Activated T-cell treated with anti-CD3 and anti-CD28 coated beads for 48 hours (primary cell): ENCODE results near the gene SIRPD.

ENCODE experiments used
- DNase-seq: peaks from one replicate; pipeline ENCODE4 v3.0.0-alpha.2; 2020; ENCODE audit warnings: low read depth

SIRPD gene

DNA sequence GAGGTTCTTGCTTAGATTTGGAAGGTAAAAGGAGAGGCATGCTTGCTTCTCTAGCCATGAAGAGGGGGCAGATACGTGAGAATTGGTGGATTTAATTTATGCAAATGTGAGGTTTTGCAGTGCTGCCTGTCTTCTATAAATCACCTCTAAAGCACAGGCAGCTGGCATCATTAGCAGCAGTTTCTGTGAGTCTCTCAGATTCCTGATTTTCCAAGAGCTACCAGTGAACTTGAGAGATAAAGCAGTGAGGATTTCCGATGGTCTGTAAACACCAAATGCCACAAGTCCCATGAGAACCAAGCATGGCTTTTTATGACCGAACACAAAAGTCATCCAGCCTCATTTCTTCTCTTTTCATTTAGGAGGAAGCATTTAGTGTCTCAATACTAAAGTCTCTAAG lies 63.1 kb downstream of the SIRPD start:
- no peak for DNase-seq

- DNase-seq: no peak
Measured at GRCh38 chr20:1493536-1493935, 64.0 kb downstream of the SIRPD start.

- DNase-seq: no peak
Measured at GRCh38 chr20:1491860-1492642, 65.5 kb downstream of the SIRPD start.

DNA sequence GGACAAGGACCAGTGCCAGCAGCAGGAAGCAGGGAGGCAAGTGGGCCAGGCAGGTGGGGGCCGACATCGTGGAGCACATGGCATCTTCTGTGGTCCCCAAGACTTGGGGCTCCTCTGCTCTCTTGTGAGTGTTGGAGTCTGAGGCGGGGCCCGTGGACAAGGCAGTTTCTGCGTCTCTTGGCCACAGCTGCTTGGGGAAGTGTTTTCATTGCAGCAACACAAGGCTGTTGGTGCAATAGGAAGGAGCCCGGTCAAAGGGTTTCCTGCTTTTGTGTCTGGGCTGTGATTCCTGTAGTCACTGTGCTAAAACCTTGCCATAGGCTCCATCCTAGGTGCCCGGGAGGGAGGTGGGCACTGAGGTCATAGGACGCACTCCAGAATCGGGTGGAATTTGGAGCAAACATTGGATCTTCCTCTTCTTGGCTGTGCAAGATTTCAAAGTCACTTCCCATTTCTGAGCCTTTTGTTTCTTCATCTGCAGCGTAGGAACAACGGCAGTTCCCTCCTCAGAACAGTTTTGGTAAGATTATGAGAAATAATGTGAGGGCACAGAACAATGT lies 66.1 kb downstream of the SIRPD start, which contains the start of gene SIRPB2:
Gene SIRPB2, minus strand, starts transcription at position 140 of the 560 bp plus-strand sequence. Its CDS starts 61 bp downstream, at position 79.
- DNase-seq: no peak

- no peak for DNase-seq
Measured at GRCh38 chr20:1490643-1491195, 66.8 kb downstream of the SIRPD start.

DNA sequence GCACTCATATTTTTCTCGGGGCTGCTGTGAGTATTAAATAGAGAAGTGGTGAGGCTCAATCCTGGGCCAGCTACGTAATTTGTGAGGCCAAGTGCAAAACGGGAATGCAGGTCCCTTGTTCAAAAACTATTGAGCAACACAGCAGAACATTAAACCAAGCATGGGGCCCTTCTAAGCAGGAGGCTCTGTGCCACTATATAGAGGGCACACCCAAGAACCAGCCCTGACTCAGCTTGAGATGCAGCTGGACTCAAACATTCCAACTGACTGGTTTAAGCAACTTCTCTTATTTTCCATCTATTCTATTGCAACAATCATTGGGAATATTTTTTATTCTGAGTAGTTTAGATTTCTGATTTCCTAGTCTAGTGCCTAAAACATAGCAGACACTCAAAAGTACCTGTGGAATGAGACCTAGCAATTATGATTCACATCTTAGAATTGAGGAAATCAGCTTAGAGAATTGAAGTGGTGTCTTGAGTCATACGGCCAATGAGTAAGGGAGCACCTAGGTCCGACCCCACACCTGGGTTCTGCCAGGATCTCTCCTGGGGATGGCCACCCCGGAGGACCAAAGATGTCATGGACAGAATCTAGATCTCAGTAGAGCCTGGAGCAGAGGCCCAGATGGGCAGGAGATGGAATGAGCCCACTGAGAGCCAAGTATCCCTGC lies 67.6 kb downstream of the SIRPD start:
- DNase-seq: no peak

- no peak for DNase-seq
Measured at GRCh38 chr20:1489325-1489724, 68.2 kb downstream of the SIRPD start.

DNA sequence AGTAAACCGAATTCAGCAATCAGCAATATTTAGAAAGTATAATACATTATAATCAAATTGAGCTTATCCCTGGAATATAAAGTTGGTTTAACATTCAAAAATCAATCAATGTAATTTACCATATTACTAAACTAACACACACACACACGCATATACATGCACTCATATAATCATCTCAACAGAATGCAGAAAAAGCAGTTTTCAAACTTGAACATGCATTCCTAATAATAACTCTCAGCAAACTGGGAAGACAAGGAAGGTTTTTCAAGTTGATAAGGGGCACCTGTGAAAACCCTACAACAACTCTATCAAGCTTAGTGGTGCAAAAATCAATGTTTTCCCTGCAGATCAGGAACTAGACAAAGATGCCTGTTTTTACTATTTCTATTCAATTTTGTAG lies 70.9 kb downstream of the SIRPD start:
- DNase-seq: no peak

DNA sequence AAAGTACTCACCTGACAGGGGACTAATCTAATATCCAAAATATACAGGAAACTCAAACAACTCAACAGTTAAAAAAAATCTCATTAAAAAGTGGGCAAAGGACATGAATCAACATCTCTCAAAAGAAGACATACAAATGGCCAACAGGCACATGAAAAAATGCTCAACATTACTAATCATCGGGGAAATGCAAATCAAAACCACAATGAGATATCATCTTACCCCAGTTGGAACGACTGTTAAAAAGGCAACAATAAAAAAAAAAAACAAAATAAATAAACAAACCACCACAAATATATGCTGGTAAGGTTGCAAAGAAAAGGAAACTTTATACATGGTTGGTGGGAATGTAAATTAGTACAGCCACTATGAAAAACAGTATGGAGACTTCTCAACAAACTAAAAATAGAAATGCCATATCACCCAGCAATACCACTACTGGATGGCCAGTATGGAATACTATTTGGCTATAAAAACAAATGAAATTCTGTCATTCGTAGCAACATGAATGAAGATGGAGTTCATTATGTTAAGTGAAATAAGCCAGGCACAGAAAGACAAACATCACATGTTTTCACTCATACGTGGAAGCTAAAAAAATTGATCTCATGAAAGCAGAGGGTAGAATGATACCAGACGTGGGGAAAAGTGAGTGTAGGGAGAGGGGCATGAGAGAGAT lies 72.9 kb downstream of the SIRPD start:
- no peak for DNase-seq
